Nephron (organoid): ENCODE results near the gene DUSP21.

Experiments used
- H3K27ac Mint-ChIP-seq, 3 experiments: 2 replicates each; pipeline ENCODE4 v1.8.0; 2020; ENCODE audit warnings: mixed read lengths in 3 of 3, mild to moderate bottlenecking in 2 of 3, moderate library complexity in 1 of 3
- H3K27me3 Mint-ChIP-seq: 2 replicates; pipeline ENCODE4 v1.8.0; 2021; ENCODE audit warnings: low read depth, mild to moderate bottlenecking, moderate library complexity, mixed read lengths
- H3K36me3 Mint-ChIP-seq: 2 replicates; pipeline ENCODE4 v1.8.0; 2020; ENCODE audit warnings: low read depth, mixed read lengths
- H3K4me1 Mint-ChIP-seq: 2 replicates; pipeline ENCODE4 v1.8.0; 2020; ENCODE audit warnings: mixed read lengths
- H3K4me3 Mint-ChIP-seq, 3 experiments: 2 replicates each; pipeline ENCODE4 v1.8.0; 2020; ENCODE audit warnings: mild to moderate bottlenecking in 3 of 3, mixed read lengths in 3 of 3, moderate library complexity in 2 of 3
- H3K9me3 Mint-ChIP-seq: 2 replicates; pipeline ENCODE4 v1.8.0; 2020; ENCODE audit warnings: mixed read lengths
- TF ChIP-seq, protein P1 (sequence below), 3 experiments: fragments of 200-600 bp; sonication (generic); IDR thresholded peaks; one replicate each; pipeline ENCODE4 v1.5.0; 2021; ENCODE audit warnings: antibody characterized with exemption in 3 of 3; ENCODE audit not compliant: unreplicated experiment in 3 of 3

DUSP21 gene

DNA sequence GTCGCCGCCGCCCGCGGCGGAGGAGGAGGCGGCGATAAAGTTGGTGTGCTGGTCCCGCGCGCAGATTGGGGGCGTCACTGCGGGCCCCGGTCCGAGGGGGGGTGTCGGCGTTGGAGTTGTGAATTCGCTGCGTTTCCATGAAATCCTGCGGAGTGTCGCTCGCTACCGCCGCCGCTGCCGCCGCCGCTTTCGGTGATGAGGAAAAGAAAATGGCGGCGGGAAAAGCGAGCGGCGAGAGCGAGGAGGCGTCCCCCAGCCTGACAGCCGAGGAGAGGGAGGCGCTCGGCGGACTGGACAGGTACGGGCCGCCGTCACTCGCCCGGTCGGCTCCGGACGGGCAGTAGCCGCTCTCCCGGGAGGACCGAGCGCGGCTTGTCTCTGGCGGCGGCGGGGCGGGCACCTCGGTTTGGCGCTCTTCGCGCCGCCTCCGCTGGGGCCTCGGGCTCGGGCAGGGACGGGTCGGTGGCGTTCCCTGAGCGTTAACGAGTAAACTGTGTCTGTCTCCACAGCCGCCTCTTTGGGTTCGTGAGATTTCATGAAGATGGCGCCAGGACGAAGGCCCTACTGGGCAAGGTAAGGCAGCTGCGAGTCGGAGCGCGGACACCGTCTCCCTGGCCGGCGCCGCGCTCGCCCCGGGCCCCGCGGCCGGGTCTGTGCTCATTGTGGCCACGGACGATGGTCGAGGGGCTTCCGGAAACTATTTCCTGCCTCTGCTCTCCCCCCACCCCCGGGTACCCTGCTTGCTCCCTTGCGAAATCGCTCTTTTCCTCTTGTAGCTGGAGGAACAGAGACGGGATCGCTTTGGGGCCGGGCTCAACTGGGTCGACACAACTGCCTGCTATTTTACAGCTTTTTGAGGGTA is 29.8 kb downstream of the DUSP21 start:
- Mint-ChIP-seq H3K4me3 (peak overlapping the region; percentile 94 to 99 (median 96)), H3K27me3 (no peaks in the 10 kb centered on the region), H3K4me1 (peaks cover 12% of the 10 kb centered on the region), H3K27ac (peak overlapping the region; percentile 88 to 98 (median 97)), H3K36me3 (no peaks in the 10 kb centered on the region), H3K9me3 (peaks cover 7% of the 10 kb centered on the region)
- TF ChIP-seq, protein P1, sequence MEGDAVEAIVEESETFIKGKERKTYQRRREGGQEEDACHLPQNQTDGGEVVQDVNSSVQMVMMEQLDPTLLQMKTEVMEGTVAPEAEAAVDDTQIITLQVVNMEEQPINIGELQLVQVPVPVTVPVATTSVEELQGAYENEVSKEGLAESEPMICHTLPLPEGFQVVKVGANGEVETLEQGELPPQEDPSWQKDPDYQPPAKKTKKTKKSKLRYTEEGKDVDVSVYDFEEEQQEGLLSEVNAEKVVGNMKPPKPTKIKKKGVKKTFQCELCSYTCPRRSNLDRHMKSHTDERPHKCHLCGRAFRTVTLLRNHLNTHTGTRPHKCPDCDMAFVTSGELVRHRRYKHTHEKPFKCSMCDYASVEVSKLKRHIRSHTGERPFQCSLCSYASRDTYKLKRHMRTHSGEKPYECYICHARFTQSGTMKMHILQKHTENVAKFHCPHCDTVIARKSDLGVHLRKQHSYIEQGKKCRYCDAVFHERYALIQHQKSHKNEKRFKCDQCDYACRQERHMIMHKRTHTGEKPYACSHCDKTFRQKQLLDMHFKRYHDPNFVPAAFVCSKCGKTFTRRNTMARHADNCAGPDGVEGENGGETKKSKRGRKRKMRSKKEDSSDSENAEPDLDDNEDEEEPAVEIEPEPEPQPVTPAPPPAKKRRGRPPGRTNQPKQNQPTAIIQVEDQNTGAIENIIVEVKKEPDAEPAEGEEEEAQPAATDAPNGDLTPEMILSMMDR (IDR thresholded peaks at IDR 0.05; ENCODE audit: unreplicated experiment in 3 of 3) = no peak

DNA sequence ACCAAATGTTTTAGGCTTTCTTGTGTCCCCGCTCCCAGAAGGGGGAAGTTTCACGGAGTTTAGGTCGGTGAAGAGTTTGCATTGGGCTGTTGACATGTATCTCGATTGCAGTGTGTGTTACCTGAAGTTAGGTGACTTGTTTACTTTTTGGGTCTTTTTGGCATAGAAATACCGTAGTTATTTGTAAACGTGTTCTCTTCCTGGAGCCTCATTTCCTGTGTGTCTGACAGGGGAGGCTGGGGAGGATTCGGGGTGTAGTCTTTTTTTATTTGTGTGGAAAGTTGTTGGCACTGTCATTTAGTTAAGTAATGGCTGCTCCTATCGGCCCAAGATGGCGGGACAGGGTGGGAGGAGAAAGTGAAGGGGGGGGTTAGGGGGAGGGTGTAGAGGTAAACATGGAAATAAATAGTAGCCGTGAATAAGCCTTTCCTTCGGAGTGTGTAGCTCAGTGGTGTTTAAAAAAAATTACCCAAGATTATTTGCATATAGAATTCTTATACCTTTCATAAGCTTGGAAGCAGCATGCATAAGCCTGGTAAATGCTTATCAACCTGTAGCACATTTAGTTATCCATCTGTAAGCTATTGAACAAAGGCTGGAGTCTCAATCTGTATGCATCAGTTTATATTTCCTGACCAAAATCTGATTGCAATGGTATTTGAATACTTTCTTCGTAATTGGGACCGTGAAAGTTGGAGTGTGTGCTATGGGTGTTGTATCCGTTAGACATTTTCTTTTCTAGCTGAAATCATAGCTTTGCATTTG is 30.8 kb downstream of the DUSP21 start:
- Mint-ChIP-seq H3K36me3 (peaks cover 3% of the 10 kb centered on the region), H3K27me3 (no peaks in the 10 kb centered on the region), H3K9me3 (peaks cover 10% of the 10 kb centered on the region), H3K4me1 (peaks cover 12% of the 10 kb centered on the region), H3K4me3 (peak overlapping the region; percentile 94 to 99 (median 96)), H3K27ac (peak overlapping the region; percentile 88 to 98 (median 97))
- TF ChIP-seq, protein P1 (IDR thresholded peaks at IDR 0.05; ENCODE audit: unreplicated experiment in 3 of 3) = no peak

DNA sequence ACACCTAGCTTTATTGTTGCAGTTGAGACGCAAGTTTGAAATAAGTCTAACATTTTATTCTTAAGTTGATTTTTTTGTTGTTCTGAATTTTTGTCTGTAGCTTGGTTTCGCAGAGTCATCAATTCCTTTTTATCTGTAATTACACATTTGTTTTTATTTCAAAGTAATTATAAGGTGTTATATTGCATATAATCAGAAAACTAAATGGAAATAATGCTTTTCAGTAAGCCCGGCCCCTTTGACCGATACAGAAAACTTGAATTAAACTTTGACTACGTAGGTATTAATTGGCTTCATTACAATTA is 31.3 kb downstream of the DUSP21 start:
- TF ChIP-seq, protein P1 (IDR thresholded peaks at IDR 0.05; ENCODE audit: unreplicated experiment in 3 of 3) = no peak
- H3K27ac Mint-ChIP-seq = peak overlapping the region; percentile 88 to 98 (median 97)
- peaks cover 10% of the 10 kb centered on the region for H3K9me3 Mint-ChIP-seq
- peaks cover 5% of the 10 kb centered on the region for H3K36me3 Mint-ChIP-seq
- peak overlapping the region; percentile 94 to 99 (median 96) for H3K4me3 Mint-ChIP-seq
- H3K27me3 Mint-ChIP-seq = no peaks in the 10 kb centered on the region
- peaks cover 12% of the 10 kb centered on the region for H3K4me1 Mint-ChIP-seq

DNA sequence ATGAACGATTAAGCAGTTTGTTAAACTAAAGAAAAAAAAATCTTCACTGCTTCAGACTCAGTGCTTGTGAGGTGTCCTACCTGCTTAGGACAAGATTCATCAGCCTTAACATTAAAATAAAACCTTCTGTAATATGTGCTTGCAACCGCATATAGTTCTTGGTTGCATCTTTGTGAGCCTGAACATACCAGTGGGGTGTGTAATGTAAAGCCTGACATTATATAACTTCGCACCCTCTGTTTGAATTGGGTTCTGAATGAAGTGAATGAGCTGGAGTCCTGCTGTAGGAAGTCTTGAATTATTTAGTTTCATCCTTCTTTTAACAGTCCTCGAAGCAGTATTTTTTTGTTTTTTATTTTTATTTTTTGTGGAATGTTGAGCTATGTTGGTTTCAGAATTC is 32.3 kb downstream of the DUSP21 start:
- Mint-ChIP-seq H3K27me3 (no peaks in the 10 kb centered on the region), H3K9me3 (peaks cover 10% of the 10 kb centered on the region), H3K4me3 (peak overlapping the region; percentile 94 to 99 (median 96)), H3K4me1 (peaks cover 12% of the 10 kb centered on the region), H3K36me3 (peaks cover 7% of the 10 kb centered on the region), H3K27ac (peak overlapping the region in 1 of 3 experiments; percentile 35)
- TF ChIP-seq, protein P1 (IDR thresholded peaks at IDR 0.05; ENCODE audit: unreplicated experiment in 3 of 3) = no peak

DNA sequence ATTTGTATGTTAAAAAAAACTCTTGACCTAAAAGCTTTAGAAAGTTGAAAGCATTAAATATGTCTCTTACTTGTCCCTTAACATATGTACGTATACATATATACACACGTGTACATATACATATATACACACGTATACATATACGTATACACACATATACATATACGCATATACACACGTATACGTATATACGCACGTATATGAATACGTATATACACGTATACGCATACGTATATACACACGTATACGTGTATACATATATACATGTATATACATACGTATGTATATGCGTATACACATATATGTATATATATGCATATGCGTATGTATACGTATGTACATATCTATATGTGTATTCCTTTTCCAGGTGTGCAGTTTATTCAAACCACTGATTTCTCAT is 32.9 kb downstream of the DUSP21 start:
- Mint-ChIP-seq H3K27me3 (no peaks in the 10 kb centered on the region), H3K36me3 (peaks cover 13% of the 10 kb centered on the region), H3K27ac (no peak overlapping the region), H3K4me3 (peak overlapping the region; percentile 19 to 52 (median 49)), H3K9me3 (peaks cover 13% of the 10 kb centered on the region), H3K4me1 (peaks cover 12% of the 10 kb centered on the region)
- TF ChIP-seq, protein P1 (IDR thresholded peaks at IDR 0.05; ENCODE audit: unreplicated experiment in 3 of 3) = no peak
